GM12892 (cell line): ENCODE results near the gene CIB2.
A peak's percentile ranks its signal among the peaks of the same experiment; 100 is the strongest.

Source experiments
- DNase-seq: peaks from one replicate; pipeline ENCODE4 v3.0.0; 2011; ENCODE audit not compliant: insufficient read length
- FAIRE-seq: peaks from 2 replicates; lab custom pipeline; 2011; peaks lifted over from hg19 to GRCh38; lab: Jason Lieb, UNC
- POLR2A ChIP-seq: IDR thresholded peaks from 2 replicates; pipeline ENCODE4 v1.6.1; 2011; ENCODE audit warnings: low read depth, low read length, control low read depth
- POLR2AphosphoS5 ChIP-seq: IDR thresholded peaks from 2 replicates; pipeline ENCODE4 v1.6.1; 2011; ENCODE audit warnings: low read depth, low read length, control low read depth
- TAF1 ChIP-seq: IDR thresholded peaks from 2 replicates; pipeline ENCODE4 v1.6.1; 2011; ENCODE audit warnings: low read depth, mild to moderate bottlenecking, control low read depth, low read length, borderline replicate concordance

The CIB2 gene

GRCh38 chr15:78104566-78105475 lies 26.4 kb downstream of the CIB2 start:
- FAIRE-seq = no peak
- no peak for TF ChIP-seq POLR2A
- no peak for TF ChIP-seq TAF1
- TF ChIP-seq POLR2AphosphoS5 = no peak
- DNase-seq = no peak

GRCh38 chr15:78104119-78104479 lies 27.1 kb downstream of the CIB2 start:
- no peak for TF ChIP-seq POLR2AphosphoS5
- no peak for TF ChIP-seq TAF1
- no peak for TF ChIP-seq POLR2A
- FAIRE-seq (no peak), DNase-seq (no peak)

DNA sequence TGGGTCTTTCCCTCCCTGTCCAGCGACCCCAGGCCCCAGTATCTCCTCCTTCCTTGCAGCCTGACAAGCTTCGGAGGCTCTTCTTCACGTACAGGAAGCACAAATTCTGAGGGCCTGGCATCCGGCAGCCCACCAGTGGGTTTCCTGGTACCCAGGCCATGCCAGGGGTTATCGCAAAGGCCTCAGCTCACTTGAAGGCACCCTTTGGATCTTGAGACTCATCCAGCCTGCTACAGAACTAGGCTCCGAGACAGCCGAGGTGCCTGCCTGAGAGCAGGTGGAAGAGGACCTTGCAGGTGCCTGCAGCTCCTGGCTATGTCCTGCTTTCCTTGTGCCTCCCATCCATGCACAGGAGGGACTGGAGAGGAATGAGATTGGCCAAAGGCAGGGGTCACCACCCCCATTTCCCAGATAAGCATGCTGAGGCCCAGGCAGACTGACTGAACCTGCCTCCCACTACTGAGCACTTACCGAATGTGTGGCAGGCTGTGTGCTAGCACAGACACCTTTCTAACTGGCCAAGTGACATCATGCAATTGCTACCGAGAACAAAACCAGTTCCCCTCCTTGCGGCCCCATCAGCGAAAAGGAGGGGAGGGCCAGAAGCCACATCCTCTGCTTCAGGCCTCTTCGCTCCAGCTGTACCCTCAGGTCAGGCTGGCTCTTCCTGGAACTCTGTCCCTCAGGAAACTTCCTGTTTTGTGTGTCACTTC lies 27.7 kb downstream of the CIB2 start:
- TF ChIP-seq POLR2A (peak; percentile 59), POLR2AphosphoS5 (no peak), TAF1 (no peak)
- DNase-seq (peak; percentile 69), FAIRE-seq (peak; percentile 88)

GRCh38 chr15:78102741-78103140 lies 28.5 kb downstream of the CIB2 start:
- DNase-seq (no peak), FAIRE-seq (no peak)
- TF ChIP-seq TAF1 (no peak), POLR2A (no peak), POLR2AphosphoS5 (no peak)

- TF ChIP-seq POLR2A (no peak), TAF1 (no peak), POLR2AphosphoS5 (no peak)
- DNase-seq (no peak), FAIRE-seq (no peak)
Observed at GRCh38 chr15:78102211-78102610, 29.0 kb downstream of the CIB2 start.

DNA sequence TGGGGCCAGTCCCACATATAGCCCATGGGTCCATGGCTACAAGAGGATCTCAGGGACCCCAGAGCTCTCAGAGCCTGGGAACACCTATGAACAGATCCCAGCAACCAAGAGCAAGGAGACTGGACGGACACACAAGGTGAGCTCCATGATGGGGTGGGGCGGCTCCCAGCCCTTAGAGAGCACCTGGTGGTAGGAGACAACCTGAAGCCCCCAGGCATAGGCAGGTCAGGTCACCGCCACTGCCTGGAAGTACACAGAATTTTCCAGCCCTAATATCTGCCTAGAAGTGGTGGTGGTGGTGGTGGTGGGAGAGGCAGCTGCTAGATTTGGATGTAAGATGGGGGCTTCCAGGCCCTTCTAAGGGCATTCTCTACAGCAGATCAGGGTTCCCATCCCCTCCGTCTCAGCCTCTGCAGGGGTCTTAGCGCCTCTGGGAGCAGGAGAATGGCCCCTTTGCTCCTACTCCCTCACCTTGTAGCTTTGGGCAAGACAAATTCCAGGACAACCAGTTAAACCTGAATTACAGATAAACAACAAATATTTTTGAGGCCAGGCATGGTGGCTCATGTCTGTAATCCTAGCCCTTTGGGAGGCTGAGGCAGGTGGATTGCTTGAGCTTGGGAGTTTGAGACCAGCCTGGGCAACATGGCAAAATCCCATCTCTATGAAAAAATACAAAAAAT lies 29.7 kb downstream of the CIB2 start:
- no peak for DNase-seq
- no peak for FAIRE-seq
- TF ChIP-seq TAF1 (no peak), POLR2AphosphoS5 (no peak), POLR2A (no peak)

DNA sequence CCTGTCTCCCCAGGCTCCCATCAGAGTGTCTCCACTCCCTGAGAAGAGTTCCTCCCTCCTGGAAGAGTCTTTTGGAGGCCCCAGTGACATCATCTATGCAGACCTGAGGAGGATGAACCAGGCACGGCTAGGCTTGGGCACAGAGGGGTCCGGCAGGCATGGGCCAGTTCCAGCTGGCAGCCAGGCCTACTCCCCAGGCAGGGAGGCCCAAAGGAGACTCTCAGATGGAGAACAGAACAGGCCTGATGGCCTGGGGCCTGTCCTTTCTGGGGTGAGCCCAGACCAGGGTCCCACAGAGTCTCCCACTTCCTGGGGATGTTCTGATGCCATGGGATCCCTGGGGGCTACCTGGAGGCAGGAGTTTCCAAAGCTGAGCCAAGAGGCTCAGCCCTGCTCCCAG lies 30.4 kb downstream of the CIB2 start:
- no peak for TF ChIP-seq POLR2A
- TF ChIP-seq POLR2AphosphoS5 = no peak
- no peak for TF ChIP-seq TAF1
- no peak for DNase-seq
- FAIRE-seq = no peak

GRCh38 chr15:78098131-78098755 lies 33.0 kb downstream of the CIB2 start:
- FAIRE-seq = no peak
- DNase-seq = no peak
- TF ChIP-seq TAF1 = no peak

DNA sequence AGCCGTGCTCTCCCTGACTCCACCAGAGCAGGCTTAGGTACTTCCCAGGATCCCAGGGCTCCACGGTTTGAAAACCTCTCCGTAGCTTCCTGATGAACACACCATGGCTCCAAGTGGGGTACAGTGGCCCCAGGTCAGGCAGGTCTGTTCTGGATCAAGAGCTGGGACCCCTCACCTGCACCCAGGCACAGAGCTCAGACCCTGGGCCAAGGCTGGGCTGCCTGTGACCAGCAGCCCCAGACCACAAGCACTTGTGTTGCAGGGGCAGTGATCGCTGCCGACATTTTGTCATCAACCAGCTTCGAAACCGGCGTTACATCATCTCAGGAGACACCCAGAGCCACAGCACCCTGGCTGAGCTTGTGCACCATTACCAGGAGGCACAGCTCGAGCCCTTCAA lies 33.6 kb downstream of the CIB2 start:
- DNase-seq (no peak), FAIRE-seq (no peak)
- no peak for TF ChIP-seq TAF1
- TF ChIP-seq POLR2AphosphoS5 = no peak
- TF ChIP-seq POLR2A = no peak

DNA sequence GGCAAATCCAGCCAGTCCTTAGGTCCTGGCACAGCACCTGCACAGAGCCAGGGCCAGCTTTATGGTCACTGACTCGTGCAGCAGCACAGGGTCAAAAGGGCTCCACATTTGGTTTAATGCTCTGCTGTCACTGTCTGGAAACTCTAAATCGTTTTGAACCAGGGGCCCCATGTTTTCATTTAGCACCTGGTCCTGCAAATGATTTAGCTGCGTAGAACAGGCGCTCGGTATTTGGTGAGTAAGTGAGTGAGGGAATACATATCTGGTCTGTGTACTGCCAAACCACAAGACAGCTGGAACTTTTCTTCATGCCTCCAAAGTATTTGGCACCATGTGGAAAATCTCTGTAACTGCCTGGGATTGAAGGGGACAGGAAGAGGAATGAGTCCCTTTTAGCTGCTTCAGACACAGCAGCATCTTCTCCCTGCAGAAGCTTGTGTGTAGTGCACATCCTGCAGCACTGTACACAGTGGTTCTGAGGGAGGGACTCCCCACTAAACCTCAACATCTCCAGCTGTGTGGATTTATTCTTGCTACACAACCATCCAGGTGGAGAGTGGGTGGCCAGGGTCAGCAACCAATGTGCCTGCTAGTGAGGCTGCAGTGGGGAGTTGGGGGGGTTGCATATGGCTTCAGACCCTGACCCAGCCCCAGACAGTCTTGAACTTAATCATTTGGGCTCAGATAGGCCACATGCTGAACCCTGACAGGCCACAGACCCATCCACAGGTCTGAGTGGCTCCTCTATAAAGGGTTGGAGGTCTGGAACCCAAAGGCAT lies 37.8 kb downstream of the CIB2 start:
- TF ChIP-seq POLR2AphosphoS5 (no peak), POLR2A (no peak), TAF1 (no peak)
- no peak for FAIRE-seq
- DNase-seq = no peak
